ENCODE data around the gene AZU1.

AZU1 gene

GRCh38 chr19:827710-828321 is at the start of gene AZU1:
Gene AZU1, plus strand, starts transcription at chr19:827837. Its CDS starts 10 bp downstream, at chr19:827847.
- no peak for DNase-seq (ENCODE audit: low spot score)

- no peak for DNase-seq (ENCODE audit: low spot score)
Observed at GRCh38 chr19:778910-779653, 48.6 kb upstream of the AZU1 start.

- no peak for DNase-seq (ENCODE audit: low spot score)
Observed at GRCh38 chr19:780935-781334, 46.7 kb upstream of the AZU1 start.

- DNase-seq (ENCODE audit: low spot score), result no peak
Observed at GRCh38 chr19:781800-782184, 45.8 kb upstream of the AZU1 start.

GRCh38 chr19:782185-782877 is 45.3 kb upstream of the AZU1 start:
- DNase-seq (ENCODE audit: low spot score), result no peak

GRCh38 chr19:782878-783668 is 44.6 kb upstream of the AZU1 start:
- no peak for DNase-seq (ENCODE audit: low spot score)

GRCh38 chr19:784541-784940 is 43.1 kb upstream of the AZU1 start:
- no peak for DNase-seq (ENCODE audit: low spot score)

GRCh38 chr19:787536-787935 is 40.1 kb upstream of the AZU1 start:
- DNase-seq (ENCODE audit: low spot score), result no peak

GRCh38 chr19:788686-788982 is 39.0 kb upstream of the AZU1 start:
- DNase-seq (ENCODE audit: low spot score), result no peak

- DNase-seq (ENCODE audit: low spot score), result no peak
Observed at GRCh38 chr19:788983-789700, 38.5 kb upstream of the AZU1 start.

GRCh38 chr19:789701-790060 is 38.0 kb upstream of the AZU1 start:
- no peak for DNase-seq (ENCODE audit: low spot score)

GRCh38 chr19:791007-791566 is 36.5 kb upstream of the AZU1 start:
- DNase-seq (ENCODE audit: low spot score), result no peak

- no peak for DNase-seq (ENCODE audit: low spot score)
Observed at GRCh38 chr19:791567-792305, 35.9 kb upstream of the AZU1 start.

GRCh38 chr19:792306-792885 is 35.2 kb upstream of the AZU1 start:
- no peak for DNase-seq (ENCODE audit: low spot score)

GRCh38 chr19:793806-794205 is 33.8 kb upstream of the AZU1 start:
- DNase-seq (ENCODE audit: low spot score), result no peak

GRCh38 chr19:795073-795611 is 32.5 kb upstream of the AZU1 start:
- DNase-seq (ENCODE audit: low spot score), result no peak

- no peak for DNase-seq (ENCODE audit: low spot score)
Observed at GRCh38 chr19:795691-796581, 31.7 kb upstream of the AZU1 start.

GRCh38 chr19:796692-797527 is 30.7 kb upstream of the AZU1 start, which contains the start of gene PTBP1:
Gene PTBP1, plus strand, starts transcription at chr19:797452. Its CDS starts 46 bp downstream, at chr19:797498.
- DNase-seq (ENCODE audit: low spot score), result peak; percentile 99

Measured in germinal center (tissue), 1 donor.